HG03025 (cell line): ENCODE data around the gene OR7C1.
"Not testable (repeated sequence)": the region's sequence is repeated elsewhere in the genome, so short reads cannot be mapped to it uniquely, and the experiment has no call there.

Experiments
- ATAC-seq: cut with Tn5 transposase; IDR thresholded peaks from one replicate; pipeline ENCODE4 v1.9.1; 2021; ENCODE audit warnings: mild to moderate bottlenecking, moderate library complexity; ENCODE audit not compliant: unreplicated experiment, low FRiP score

The OR7C1 gene

DNA sequence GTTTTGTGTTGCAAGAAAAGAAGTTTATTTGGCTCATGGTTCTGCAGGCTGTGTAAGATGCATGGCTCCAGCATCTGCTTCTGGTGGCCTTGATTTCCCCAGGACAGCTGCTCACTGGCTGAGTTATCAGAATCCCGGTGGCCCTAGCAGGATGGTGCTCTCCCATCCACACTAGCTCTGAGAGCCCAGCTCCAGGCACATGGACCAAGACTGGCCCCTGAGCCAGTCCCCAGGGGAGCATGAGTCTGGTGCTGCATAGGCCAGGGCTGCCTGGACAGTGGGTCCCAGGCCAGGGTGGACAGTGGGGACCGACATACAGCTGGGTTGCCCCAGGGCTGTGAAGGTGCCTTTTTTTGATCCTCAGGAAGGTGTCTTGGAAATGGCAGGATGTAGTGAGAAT, 67.0 kb downstream of the OR7C1 start:
- ATAC-seq: no peak

- no peak for ATAC-seq
These were observed 67.5 kb downstream of the OR7C1 start for GRCh38 chr19:14767466-14767971.

DNA sequence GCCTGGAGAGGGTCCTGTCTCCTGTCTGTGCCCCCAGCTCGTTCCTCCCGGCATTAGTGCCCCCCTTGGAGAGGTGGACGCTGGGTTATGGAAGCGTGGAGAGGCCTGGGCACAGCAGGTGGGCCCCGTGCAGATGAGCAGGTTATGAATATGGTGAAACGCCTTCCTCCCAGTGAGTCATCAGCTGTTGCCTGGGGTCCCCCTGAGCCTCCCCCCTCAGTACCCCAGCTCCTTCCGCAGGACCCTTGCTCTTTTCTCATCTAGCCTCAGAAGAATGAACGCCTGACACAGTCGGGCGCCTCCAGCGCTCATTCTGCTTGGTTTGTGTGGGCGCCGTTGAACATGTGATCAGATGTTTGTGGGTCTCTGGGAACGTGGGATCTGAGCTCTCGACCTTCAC, 69.1 kb downstream of the OR7C1 start:
- ATAC-seq: not testable (repeated sequence)

- not testable (repeated sequence) for ATAC-seq
These were observed 69.6 kb downstream of the OR7C1 start for GRCh38 chr19:14765403-14765802.

DNA sequence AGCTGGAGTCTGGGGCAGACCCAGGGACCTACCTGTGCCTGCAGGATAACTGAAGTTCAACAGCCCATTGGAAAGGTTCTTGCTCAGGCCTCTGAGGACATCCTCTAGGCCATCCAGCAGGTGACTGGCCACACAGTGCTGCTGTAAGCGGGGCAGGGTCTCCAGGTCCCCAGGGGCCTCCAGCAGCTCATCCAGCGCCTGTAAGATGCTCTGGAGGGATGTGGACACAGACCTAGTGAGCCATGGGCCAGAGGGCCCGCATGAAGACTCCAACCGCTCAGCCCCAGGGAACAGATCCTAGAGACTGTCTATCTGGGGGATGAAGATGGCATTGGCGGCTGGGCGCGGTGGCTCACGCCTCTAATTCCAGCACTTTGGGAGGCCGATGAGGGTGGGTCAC, 70.6 kb downstream of the OR7C1 start:
- no peak for ATAC-seq

DNA sequence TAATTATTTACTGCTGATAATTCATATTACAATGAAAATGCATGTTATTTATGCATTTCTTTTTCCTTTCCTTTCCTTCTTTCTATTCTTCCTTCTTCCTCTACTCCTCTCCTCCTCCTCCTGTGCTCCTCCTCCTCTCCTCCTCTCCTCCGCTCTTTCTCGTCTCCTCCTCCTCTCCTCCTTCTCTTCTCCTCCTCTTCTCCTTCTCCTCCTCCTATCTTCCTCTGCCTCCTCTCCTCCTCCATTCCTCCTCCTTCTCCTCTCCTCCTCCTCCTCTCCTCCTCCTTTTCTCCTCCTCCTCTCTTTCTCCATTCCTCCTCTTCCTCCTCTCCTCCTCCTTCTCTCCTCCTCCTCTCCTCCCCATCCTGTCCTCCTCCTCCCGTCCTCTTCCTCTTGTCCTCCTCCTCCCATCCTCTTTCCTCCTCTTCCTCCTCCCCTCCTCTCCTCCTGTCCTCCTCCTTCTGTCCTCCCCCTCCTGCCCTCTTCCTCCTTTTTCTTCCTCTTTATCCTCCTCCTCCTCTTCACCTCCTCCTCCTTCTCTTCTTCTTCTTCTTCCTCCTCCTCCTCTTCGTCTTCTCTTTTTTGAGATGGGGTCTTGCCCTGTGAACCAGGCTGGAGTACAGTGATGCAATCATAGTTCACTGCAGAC, 71.4 kb downstream of the OR7C1 start:
- ATAC-seq: no peak

- no peak for ATAC-seq
These were observed 72.9 kb downstream of the OR7C1 start for GRCh38 chr19:14762111-14762510.

DNA sequence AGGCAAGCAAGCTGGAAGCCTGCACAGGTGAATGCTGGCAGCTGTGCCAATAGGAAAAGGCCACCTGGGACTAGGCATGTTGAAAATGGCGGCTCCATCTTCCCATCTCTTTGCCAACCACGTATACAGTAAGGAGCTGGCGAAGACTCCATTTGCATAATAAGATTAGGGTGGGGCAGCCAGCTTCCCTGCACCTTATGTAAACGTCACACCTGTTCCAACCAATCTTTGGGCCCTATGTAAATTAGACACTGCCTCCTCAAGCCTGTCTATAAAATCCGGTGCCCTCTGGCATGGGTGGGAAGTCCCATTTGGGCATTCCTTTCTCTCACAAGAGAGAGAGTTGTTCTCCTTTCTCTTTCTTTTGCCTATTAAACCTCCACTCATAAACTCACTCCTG, 73.4 kb downstream of the OR7C1 start:
- no peak for ATAC-seq

- ATAC-seq: no peak
These were observed 76.2 kb downstream of the OR7C1 start for GRCh38 chr19:14758816-14759215.

DNA sequence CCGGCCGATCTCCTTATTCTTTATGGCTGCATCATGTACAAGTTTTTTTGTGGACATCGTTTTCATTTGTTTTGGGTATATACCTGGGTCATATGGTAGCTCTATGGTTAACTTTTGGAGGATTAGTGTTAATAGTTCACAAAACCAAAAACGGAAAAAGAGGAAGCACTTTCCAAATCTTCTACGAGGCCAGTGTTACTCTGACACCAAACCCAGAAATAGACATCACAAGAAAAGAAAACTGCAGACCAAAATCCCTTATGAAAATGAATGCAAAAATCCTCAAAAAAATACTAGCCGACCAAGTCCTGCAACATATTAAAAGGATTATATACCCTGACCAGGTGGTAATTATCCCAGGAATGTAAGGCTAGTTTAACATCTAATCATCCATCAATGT, 86.4 kb downstream of the OR7C1 start:
- no peak for ATAC-seq
